DOHH2 (cell line): ENCODE measurements around the gene PDE4D.

Experiments used
- EZH2phosphoT487 ChIP-seq: fragments of 200-600 bp; sonication (generic); IDR thresholded peaks from 2 replicates; pipeline ENCODE4 v1.6.1; 2017; ENCODE audit warnings: borderline replicate concordance, mild to moderate bottlenecking, antibody characterized with exemption, low read length, moderate library complexity, mixed read lengths
- TF ChIP-seq, protein P1 (sequence below): fragments of 200-600 bp; sonication (generic); IDR thresholded peaks from one replicate; pipeline ENCODE4 v1.5.1; 2014; ENCODE audit warnings: antibody characterized with exemption, mild to moderate bottlenecking, low read depth, low read length; ENCODE audit not compliant: poor library complexity, severe bottlenecking

DNA sequence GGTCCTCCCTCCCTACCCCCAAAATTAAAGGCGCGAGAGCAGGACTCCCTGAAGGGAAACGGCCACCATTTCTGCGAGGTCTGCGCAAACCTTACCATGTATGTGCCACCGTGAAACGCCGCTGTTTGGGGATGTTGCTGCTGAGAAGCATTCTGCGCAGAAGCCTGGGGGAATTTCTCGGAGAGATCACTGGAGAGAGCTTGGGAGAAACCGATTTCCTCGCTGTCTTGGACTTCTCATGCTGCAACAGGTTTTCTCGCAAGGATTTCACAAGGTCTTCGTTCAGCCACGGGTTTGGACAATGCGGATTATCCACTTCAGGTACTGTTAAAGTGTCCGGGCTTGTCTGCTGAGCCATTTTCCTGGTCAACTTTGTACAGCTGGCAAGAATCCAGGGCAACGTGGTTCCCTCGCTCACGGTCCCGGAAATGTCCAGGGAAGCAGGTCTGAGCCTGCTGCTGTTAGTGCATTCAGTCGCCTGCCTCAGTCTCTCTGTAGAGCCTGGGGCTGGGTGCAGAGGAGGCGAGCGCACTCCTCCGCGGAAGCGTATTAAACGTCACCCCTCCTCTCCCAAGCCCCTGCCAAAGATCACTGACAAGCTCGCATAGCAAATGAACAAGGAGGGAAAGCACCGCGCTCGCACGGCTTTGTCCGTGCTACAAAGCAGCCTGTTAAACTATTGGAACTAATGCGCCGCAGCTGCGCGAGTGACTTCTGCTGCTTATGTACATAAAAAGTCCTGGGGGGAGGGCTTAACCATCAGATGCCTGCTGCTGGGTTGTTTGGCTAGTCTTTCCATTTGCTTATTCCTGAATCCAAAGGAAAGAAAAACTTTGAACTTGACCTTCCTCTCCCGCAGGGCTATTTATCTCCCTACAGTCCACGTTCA lies 125.1 kb downstream of the PDE4D start:
- TF ChIP-seq, protein P1, sequence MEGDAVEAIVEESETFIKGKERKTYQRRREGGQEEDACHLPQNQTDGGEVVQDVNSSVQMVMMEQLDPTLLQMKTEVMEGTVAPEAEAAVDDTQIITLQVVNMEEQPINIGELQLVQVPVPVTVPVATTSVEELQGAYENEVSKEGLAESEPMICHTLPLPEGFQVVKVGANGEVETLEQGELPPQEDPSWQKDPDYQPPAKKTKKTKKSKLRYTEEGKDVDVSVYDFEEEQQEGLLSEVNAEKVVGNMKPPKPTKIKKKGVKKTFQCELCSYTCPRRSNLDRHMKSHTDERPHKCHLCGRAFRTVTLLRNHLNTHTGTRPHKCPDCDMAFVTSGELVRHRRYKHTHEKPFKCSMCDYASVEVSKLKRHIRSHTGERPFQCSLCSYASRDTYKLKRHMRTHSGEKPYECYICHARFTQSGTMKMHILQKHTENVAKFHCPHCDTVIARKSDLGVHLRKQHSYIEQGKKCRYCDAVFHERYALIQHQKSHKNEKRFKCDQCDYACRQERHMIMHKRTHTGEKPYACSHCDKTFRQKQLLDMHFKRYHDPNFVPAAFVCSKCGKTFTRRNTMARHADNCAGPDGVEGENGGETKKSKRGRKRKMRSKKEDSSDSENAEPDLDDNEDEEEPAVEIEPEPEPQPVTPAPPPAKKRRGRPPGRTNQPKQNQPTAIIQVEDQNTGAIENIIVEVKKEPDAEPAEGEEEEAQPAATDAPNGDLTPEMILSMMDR: no peak
- TF ChIP-seq EZH2phosphoT487: no peak
